Measurements from ENCODE around the gene DLG2. TPM values are rescaled to one million over a fixed set of nuclear protein-coding genes. Genes with fewer than 3 reads are reported as not detected.

DLG2 gene
- total and polyA plus RNA-seq, 9 of the 15 experiments (the other 6 are each of a cell fraction or from before 2014, with no cell fraction given) = 0.52 to 1.6 (median 0.95) TPM

DNA sequence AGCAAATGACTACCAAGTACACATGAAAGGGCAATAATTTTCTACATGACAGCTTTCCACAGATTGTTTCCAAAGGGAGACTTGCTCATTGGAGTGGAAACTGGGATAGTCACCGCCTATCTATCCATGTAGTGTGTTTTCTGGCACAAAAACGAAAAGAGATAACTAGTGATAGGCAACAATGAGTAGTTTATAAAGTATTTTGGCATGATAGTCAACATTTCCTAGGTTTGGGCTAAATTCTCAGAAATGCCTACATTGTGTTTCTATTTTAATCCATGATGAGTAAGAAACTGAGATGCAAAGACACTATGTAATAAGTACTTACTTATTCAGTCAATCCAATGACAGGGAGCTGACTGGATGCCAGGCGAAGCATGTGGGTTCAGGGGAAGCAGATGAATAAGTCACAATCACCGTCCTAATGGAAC lies 1129.1 kb downstream of the DLG2 start (continued):
- TF ChIP-seq, protein P1, sequence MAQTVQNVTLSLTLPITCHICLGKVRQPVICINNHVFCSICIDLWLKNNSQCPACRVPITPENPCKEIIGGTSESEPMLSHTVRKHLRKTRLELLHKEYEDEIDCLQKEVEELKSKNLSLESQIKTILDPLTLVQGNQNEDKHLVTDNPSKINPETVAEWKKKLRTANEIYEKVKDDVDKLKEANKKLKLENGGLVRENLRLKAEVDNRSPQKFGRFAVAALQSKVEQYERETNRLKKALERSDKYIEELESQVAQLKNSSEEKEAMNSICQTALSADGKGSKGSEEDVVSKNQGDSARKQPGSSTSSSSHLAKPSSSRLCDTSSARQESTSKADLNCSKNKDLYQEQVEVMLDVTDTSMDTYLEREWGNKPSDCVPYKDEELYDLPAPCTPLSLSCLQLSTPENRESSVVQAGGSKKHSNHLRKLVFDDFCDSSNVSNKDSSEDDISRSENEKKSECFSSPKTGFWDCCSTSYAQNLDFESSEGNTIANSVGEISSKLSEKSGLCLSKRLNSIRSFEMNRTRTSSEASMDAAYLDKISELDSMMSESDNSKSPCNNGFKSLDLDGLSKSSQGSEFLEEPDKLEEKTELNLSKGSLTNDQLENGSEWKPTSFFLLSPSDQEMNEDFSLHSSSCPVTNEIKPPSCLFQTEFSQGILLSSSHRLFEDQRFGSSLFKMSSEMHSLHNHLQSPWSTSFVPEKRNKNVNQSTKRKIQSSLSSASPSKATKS (CRISPR knock-in tag; IDR thresholded peaks at IDR 0.05) = no peak
- TF ChIP-seq, protein P2, sequence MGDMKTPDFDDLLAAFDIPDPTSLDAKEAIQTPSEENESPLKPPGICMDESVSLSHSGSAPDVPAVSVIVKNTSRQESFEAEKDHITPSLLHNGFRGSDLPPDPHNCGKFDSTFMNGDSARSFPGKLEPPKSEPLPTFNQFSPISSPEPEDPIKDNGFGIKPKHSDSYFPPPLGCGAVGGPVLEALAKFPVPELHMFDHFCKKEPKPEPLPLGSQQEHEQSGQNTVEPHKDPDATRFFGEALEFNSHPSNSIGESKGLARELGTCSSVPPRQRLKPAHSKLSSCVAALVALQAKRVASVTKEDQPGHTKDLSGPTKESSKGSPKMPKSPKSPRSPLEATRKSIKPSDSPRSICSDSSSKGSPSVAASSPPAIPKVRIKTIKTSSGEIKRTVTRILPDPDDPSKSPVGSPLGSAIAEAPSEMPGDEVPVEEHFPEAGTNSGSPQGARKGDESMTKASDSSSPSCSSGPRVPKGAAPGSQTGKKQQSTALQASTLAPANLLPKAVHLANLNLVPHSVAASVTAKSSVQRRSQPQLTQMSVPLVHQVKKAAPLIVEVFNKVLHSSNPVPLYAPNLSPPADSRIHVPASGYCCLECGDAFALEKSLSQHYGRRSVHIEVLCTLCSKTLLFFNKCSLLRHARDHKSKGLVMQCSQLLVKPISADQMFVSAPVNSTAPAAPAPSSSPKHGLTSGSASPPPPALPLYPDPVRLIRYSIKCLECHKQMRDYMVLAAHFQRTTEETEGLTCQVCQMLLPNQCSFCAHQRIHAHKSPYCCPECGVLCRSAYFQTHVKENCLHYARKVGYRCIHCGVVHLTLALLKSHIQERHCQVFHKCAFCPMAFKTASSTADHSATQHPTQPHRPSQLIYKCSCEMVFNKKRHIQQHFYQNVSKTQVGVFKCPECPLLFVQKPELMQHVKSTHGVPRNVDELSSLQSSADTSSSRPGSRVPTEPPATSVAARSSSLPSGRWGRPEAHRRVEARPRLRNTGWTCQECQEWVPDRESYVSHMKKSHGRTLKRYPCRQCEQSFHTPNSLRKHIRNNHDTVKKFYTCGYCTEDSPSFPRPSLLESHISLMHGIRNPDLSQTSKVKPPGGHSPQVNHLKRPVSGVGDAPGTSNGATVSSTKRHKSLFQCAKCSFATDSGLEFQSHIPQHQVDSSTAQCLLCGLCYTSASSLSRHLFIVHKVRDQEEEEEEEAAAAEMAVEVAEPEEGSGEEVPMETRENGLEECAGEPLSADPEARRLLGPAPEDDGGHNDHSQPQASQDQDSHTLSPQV (IDR thresholded peaks at IDR 0.05) = no peak
- no peak for TF ChIP-seq GATA2 (CRISPR knock-in tag; IDR thresholded peaks at IDR 0.05)
- TF ChIP-seq, protein P3, sequence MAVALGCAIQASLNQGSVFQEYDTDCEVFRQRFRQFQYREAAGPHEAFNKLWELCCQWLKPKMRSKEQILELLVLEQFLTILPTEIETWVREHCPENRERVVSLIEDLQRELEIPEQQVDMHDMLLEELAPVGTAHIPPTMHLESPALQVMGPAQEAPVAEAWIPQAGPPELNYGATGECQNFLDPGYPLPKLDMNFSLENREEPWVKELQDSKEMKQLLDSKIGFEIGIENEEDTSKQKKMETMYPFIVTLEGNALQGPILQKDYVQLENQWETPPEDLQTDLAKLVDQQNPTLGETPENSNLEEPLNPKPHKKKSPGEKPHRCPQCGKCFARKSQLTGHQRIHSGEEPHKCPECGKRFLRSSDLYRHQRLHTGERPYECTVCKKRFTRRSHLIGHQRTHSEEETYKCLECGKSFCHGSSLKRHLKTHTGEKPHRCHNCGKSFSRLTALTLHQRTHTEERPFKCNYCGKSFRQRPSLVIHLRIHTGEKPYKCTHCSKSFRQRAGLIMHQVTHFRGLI (CRISPR knock-in tag; IDR thresholded peaks at IDR 0.05) = no peak
- TF ChIP-seq, protein P4, sequence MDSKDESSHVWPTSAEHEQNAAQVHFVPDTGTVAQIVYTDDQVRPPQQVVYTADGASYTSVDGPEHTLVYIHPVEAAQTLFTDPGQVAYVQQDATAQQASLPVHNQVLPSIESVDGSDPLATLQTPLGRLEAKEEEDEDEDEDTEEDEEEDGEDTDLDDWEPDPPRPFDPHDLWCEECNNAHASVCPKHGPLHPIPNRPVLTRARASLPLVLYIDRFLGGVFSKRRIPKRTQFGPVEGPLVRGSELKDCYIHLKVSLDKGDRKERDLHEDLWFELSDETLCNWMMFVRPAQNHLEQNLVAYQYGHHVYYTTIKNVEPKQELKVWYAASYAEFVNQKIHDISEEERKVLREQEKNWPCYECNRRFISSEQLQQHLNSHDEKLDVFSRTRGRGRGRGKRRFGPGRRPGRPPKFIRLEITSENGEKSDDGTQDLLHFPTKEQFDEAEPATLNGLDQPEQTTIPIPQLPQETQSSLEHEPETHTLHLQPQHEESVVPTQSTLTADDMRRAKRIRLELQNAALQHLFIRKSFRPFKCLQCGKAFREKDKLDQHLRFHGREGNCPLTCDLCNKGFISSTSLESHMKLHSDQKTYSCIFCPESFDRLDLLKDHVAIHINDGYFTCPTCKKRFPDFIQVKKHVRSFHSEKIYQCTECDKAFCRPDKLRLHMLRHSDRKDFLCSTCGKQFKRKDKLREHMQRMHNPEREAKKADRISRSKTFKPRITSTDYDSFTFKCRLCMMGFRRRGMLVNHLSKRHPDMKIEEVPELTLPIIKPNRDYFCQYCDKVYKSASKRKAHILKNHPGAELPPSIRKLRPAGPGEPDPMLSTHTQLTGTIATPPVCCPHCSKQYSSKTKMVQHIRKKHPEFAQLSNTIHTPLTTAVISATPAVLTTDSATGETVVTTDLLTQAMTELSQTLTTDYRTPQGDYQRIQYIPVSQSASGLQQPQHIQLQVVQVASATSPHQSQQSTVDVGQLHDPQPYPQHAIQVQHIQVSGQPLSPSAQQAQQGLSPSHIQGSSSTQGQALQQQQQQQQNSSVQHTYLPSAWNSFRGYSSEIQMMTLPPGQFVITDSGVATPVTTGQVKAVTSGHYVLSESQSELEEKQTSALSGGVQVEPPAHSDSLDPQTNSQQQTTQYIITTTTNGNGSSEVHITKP (IDR thresholded peaks at IDR 0.05; ENCODE audit: partially characterized antibody) = no peak

Measured in K562 (cell line).